SKM-1 treated with dmso at 0.1 percent for 144 hours (cell line): ENCODE measurements around the gene RABGAP1.
"Not testable (repeated sequence)": the region's sequence is repeated elsewhere in the genome, so short reads cannot be mapped to it uniquely, and the experiment has no call there.

Source experiments
- DNase-seq: peaks from one replicate; lab custom pipeline; 2025; ENCODE audit not compliant: unreplicated experiment; lab: John Stamatoyannopoulos, UW

Gene RABGAP1

DNA sequence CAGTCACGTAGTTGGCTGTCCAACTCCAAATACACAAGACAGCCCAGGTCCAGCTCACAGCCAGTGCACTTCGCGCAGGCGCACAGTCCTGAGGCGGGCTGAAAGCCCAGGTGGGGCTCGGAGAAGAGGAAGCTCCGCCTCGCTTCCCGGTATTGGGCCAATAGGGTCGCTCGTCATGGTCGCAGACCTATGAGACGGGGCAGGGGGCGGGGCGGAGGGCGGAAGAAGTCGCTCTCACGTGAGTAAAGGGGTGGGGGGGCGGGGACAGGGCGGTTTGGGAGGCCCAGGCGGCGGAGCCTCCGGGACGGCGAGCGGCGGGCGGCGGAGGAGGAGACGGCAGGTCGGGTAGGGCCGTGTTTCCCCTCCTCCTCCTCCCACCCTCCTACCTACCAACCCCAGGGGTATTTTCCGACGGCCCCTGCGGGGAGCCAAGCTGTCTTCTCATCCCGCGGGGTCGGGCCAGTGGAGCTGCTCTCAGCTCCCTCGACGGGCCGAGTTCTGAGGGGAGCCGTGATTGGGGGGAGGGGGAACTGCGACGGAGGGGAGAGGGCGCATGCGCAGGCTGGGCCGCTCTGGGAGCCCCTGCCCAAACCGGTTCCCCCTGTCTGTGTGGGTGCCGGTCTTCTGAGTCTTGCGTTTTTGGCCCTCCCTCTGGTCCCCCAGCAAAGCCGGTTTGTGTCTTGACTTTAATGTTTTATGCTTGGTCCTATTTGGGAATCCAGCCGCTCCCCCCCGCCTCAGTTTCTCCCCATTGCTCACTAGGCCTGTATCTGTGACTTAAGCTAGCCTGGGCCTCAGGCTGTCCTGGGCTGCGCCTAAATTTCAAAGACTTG is at the start of gene RABGAP1:
Gene RABGAP1, plus strand, starts transcription at position 272 of the 833 bp plus-strand sequence. CDS start 16,040 bp downstream, outside the sequence.
- peak; percentile 93 for DNase-seq

DNA sequence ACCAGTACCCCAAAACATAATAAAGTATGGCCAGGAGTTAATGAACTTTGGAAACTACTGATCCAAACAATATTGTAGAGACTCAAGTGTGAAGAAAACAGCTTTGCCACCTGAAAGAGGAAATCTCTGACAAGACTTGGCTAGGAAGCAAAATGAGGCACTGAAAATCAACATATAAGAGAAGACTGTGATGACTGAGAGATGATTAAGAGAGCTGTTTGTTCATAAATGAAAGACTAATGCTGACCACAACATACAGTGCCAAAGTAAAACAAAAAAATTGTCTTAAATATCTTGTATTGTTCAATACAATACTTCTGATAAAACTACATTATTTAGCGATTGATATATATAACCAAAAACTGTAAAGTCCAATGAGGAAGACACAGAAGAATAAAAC is 42.9 kb upstream of the RABGAP1 start:
- DNase-seq, result no peak

DNA sequence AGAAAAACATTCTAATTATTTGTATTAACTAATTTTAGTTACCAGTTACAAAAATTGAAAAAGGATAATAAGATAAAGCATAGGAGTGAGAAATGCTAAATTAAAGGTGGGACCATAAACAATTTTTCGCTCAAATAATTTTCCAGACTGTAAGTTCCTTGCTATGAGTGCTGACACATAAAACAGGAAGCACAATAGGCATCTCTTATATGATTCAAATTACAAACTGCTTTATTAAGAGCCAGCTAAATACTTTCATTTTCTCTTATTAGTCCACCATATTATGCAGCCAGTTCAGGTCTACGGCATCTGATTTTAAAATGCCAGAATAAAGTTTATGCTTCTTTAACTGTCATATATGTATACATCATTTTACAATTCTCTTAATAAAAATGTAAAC is 40.0 kb upstream of the RABGAP1 start:
- DNase-seq, result no peak

DNA sequence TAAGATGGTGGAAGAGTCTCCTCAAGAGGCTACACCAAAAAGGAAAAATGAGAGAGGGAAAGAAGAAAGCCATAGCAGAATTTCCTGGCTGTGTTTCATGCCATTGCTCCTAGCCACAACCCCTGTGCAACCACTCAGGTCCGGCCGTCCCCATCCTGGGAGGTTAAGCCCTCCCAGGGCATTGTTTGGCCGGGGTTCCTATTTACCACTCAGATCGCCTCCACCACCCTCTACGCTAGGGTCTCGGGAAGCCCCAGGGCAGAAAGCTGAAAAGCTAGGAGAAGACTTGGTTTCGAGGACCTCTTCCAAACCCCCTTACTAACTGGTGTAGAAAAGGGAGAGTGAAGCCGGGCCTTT is 36.4 kb upstream of the RABGAP1 start:
- DNase-seq, result no peak

- peak; percentile 99 for DNase-seq
Observed at GRCh38 chr9:122904823-122905710, 35.8 kb upstream of the RABGAP1 start, which contains the start of gene RC3H2. RC3H2 (minus strand) TSS chr9:122905359; CDS start chr9:122897509, 7,850 bp downstream.

- DNase-seq, result not testable (repeated sequence)
Observed at GRCh38 chr9:122906122-122906521, 34.7 kb upstream of the RABGAP1 start.

DNA sequence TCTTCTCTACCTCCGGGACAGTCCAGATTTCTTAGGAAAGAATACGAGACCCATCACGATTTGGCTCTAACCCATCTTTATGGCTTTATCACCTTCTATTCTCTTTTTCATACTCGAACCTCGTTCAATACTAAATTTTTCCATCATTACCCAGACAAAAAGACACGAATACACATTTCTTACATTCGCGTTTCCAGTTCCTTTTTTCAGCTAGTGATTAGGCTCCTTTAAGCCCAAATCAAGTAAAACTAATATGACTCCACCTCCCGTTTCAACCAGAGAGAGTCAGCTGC is 28.2 kb upstream of the RABGAP1 start:
- no peak for DNase-seq

DNA sequence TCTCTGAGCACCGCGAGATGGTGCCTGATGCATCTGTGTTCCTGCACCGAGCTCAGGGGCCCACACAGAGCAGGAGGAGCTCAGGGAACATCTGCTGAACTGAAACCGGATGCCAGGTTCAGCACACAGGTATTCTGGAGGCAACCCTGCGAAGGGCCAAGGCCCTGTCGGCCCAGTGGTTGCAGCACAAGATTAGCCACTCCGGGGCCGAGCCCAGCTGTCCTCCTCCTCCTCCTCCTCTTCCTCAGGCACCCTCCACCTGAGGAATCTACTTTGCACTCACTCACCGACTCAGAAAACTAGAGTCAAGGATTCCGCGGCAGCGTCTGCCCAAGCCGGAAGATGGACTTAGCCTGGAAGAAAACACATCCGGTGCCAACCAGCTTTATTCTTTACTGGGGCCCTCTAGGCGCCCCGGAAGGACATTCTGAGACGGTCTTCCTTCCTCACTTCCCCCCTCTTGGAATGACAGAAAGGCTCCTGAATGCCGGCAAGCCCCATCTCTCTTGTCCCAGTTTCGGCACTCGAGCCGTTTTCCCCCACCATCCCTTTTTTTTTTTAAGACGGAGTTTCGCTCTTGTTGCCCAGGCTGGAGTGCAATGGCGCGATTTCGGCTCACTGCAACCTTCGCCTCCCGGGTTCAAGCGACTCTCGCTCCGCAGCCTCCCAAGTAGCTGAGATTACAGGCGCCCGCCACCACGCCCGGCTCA is 27.7 kb upstream of the RABGAP1 start, which contains the start of gene ZBTB6:
Gene ZBTB6, minus strand, starts transcription at position 360 of the 710 bp plus-strand sequence. CDS start 1,251 bp downstream, outside the sequence.
- DNase-seq, result peak; percentile 70

GRCh38 chr9:122918310-122918709 is 22.5 kb upstream of the RABGAP1 start:
- DNase-seq, result no peak

DNA sequence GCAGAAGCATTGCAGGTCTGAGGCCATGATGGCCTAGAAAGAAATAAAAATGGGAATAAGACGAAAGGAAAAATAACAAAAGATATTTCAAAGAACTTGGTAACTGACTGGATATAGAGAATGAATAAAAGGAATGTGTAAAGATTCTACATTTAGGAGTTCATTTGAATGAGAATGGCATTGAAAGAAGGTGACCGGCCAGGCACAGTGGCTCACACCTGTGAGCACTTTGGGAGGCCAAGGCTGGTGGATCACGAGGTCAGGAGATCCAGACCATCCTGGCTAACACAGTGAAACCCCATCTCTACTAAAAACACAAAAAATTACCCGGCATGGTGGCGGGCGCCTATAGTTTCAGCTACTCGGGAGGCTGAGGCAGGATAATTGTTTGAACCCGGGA is 18.1 kb upstream of the RABGAP1 start:
- DNase-seq, result no peak

- no peak for DNase-seq
Observed at GRCh38 chr9:122923947-122924346, 16.9 kb upstream of the RABGAP1 start.

DNA sequence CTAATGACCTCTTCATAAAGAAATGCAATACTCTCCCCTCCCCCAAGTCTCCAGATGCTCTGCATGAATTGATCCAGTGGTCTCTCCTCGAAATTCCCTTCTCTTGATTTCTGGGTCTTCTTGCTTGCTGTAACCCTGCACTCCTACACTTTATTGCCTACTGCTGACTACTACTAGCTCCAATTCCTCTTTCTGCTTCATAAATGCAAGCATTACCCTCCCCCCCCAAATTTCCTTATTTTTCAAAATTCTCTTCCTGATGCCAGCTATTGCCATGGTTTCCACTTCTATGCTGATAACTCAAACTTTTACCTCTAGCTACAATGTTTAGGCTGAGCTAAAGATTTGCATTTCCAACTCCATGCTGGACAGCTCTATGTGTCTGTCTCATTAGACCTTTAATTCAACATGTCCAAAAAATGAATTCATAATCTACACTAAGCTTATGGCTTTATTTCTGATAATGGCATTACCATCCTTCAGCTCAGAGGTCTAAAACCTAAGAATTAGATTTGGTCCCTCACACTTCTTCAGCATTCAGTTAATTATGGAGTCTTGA is 10.9 kb upstream of the RABGAP1 start:
- no peak for DNase-seq

GRCh38 chr9:122930541-122931225 is 10.1 kb upstream of the RABGAP1 start:
- no peak for DNase-seq

DNA sequence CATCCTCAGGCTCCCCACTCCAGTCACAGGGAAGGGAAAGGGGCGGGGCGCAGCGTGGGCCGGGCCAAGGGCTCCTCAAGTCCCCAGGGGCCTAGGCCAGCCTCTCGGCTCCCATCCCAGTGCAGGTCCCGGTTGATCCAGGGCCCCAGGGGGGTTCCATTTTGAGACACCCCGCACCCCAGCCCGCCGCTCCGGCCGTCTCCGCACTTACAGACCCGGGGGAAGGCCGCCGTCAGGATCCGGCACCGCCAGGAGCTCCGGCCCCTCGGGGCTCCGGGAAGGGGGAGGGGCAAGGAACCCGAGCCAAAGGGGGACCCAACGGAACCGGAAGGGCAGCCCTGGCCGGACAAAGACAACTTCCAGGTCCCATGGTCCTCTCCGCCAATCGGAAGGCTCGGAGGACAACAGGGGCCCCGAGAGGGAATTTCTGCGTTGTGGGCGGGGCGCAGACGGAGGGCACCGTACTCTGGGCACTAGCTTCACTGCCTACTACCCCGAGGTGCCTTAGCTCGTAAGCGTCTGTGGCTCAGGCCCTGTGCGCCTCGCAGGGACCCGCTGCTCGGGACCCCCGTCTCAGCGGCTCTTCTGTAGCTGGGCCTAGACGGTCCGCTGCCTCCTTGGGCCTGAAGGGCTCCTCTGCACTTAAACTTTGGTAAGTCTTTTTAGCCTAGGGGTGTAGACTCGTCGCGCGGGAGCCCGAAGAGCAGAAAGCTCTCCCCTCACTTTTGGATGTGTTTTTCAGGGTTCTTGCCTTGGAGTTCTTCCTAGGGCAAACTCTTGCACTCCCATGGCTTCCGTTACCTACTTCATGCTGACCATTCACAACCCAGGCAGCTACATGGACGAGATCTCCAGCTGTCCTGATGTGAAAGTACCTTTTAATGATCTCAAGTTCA is 9.3 kb upstream of the RABGAP1 start, which contains the start of gene ZBTB26:
Gene ZBTB26, minus strand, starts transcription at position 287 of the 896 bp plus-strand sequence. CDS start 11,578 bp downstream, outside the sequence.
- peak; percentile 88 for DNase-seq

DNA sequence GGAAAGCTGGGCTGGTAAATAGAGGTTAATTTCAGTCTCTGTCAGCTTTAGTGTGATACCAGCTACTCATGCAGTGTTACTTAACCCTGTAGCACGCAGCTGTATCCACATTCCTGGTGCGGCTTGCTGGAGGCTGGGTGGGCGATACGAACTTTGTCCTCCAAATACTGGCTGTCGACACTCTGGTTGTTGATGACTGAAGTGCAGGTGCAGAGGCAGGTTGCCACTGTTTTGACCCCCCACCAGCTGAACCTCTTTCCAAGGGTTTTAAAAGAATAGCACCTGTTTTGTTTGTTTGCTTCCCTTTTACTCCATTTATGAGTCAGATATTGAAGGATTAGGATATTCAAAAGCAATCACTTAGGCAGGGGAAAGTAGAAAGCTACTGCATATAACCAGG is 4.4 kb upstream of the RABGAP1 start:
- DNase-seq, result no peak

DNA sequence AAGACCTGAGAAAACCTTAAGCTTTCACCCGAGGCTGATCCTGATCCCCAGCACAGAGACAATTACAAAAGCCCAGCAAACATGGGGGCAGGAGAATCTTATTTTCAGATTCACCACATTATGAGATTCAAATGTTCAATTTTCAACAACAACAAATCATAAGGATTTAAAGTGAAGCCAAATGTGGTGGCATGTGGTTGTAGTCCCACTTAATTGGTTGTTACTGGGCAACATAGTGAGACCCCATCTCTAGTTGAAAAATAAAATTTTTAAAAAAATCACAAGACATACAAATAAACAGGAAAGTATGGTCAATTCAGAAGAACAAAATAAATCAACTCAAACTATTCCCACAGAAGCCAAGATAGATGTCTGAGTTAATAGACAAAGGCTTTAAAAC is 3.9 kb upstream of the RABGAP1 start:
- no peak for DNase-seq

GRCh38 chr9:122939601-122940000 is 1.2 kb upstream of the RABGAP1 start:
- DNase-seq, result no peak

DNA sequence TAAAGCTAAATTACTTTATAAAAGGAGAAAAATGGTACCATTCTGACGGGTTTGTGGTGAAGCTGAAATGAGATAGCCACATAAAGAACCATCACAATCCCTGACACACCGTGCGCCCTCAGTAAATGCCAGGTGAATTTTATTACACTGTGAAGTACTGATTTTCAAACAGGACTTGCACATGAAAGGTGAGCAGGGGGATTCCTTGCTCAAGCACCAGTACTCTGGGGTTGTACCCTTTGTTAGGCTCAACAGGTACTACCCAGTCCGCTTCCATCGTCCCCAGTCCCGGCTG is 419 bp upstream of the RABGAP1 start:
- DNase-seq, result no peak

DNA sequence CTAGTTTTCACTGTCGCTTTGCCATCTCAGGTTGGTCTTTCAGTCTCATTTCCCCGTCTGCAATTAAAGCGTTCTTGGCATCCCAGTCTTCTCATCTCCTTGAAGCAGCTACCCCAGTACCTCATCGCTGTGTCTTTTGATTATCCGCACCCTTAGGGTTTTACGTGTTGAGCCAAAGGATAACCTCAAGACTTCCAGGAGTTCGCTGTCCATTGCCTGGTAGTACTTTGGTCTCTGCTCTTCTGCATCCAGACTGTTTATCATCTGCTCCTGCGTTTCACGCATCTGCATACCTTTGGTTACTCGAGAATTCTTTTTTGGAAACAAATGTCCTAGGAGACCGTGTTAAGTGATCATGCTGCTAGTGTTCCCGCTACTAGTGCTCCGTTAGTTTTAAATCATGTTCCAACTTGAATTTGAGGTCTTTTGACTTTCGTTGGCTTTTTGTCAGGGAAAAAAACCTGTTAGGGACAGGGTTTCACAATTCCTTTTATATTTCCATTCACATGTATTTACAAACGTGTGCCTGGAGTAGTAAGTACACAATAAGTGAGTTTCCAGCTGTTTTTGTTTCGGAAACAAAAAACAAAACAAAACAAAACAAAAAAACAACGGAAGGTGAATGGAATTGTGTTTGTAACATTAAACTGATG is 888 bp downstream of the RABGAP1 start:
- no peak for DNase-seq
